Pons (tissue), 1 donor: ENCODE data around the gene PCDHGB5.
"Not testable (repeated sequence)": the region's sequence is repeated elsewhere in the genome, so short reads cannot be mapped to it uniquely, and the experiment has no call there.

Source experiments
- DNase-seq: peaks from one replicate; pipeline ENCODE4 v3.0.0-alpha.2; 2016; ENCODE audit warnings: low spot score

The PCDHGB5 gene

GRCh38 chr5:141397756-141398551, at the start of gene PCDHGB5:
TSS of gene PCDHGB5 (plus strand) at chr5:141397947. CDS start at chr5:141398128, 181 bp downstream.
- not testable (repeated sequence) for DNase-seq

DNA sequence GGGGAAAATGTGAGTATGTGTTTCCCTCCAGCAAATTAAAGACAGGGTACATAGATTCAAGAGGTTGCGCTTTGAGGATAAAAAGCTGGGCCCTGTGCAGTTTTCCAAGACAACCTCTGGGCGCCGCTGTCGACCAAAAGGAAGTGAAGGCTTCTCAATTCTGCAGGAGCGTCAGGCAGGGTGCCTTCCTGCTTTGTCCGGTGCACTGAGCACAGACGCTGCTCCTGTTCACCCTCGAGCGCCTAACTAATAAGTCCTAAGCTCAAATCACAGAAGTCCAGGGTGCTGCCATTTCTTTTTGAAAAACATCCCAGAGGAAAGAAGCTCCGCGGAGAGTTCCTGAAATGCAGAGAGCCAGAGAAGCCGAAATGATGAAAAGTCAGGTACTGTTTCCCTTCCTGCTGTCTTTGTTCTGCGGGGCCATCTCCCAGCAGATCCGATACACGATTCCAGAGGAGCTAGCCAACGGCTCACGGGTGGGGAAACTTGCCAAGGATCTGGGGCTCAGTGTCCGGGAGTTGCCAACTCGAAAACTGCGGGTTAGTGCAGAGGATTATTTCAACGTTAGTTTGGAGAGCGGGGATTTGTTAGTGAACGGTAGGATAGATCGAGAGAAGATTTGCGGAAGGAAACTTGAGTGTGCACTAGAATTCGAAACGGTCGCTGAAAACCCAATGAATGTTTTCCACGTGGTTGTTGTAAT, 47.7 kb upstream of the PCDHGB5 start, which contains the start of gene PCDHGB1:
Gene PCDHGB1, plus strand, starts transcription at position 183 of the 703 bp plus-strand sequence. Its CDS starts 162 bp downstream, at position 345.
- DNase-seq = peak; percentile 15

DNA sequence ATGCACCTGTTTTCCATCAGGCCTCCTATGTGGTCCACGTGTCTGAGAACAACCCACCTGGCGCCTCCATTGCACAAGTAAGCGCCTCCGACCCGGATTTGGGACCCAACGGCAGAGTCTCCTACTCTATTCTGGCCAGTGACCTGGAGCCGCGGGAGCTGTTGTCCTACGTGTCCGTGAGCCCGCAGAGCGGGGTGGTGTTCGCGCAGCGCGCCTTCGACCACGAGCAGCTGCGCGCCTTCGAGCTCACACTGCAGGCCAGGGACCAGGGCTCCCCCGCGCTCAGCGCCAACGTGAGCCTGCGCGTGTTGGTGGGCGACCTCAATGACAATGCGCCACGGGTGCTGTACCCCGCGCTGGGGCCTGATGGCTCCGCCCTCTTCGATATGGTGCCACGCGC, 46.2 kb upstream of the PCDHGB5 start:
- no peak for DNase-seq

GRCh38 chr5:141354900-141355469, 42.8 kb upstream of the PCDHGB5 start, which contains the start of gene PCDHGA4:
TSS of gene PCDHGA4 (plus strand) at chr5:141355021. CDS start at chr5:141355108, 87 bp downstream.
- no peak for DNase-seq

- DNase-seq = no peak
These were observed 42.1 kb upstream of the PCDHGB5 start for GRCh38 chr5:141355641-141356040.

GRCh38 chr5:141356133-141356532, 41.6 kb upstream of the PCDHGB5 start:
- no peak for DNase-seq

GRCh38 chr5:141356950-141357349, 40.8 kb upstream of the PCDHGB5 start:
- no peak for DNase-seq

DNA sequence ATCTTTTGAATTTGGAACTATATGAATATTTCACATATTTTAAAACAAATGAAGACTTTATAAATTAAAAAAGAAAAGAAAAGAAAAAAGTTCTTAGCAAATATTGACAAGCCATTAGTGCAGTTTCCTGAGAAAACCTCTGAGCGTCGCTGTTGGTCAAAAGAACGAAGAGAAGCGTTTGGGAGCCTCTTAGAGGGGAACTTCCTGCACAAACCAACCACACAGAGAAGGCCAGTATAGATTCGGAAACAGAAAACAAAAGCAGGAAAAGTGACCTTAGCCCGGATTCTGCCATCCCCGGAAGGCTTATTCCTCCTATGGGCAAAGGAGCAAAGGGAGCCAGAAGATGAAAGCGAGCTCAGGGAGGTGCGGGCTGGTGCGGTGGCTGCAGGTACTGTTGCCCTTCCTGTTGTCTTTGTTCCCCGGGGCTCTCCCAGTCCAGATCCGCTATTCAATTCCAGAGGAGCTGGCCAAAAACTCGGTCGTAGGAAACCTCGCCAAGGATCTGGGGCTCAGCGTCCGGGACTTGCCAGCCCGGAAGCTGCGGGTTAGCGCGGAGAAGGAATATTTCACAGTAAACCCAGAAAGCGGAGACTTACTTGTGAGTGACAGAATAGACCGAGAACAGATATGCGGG, 37.8 kb upstream of the PCDHGB5 start, which contains the start of gene PCDHGB2:
Gene PCDHGB2, plus strand, starts transcription at position 205 of the 637 bp plus-strand sequence. Its CDS starts 142 bp downstream, at position 347.
- DNase-seq = peak; percentile 30

GRCh38 chr5:141360685-141361084, 37.1 kb upstream of the PCDHGB5 start:
- DNase-seq = no peak

- DNase-seq = no peak
These were observed 35.0 kb upstream of the PCDHGB5 start for GRCh38 chr5:141362719-141363118.

- DNase-seq = no peak
These were observed 33.6 kb upstream of the PCDHGB5 start, which contains the start of gene PCDHGA5 for GRCh38 chr5:141363952-141364660. TSS of gene PCDHGA5 (plus strand) at chr5:141364162. CDS start at chr5:141364331, 169 bp downstream.

- DNase-seq = no peak
These were observed 31.5 kb upstream of the PCDHGB5 start for GRCh38 chr5:141366016-141366896.

DNA sequence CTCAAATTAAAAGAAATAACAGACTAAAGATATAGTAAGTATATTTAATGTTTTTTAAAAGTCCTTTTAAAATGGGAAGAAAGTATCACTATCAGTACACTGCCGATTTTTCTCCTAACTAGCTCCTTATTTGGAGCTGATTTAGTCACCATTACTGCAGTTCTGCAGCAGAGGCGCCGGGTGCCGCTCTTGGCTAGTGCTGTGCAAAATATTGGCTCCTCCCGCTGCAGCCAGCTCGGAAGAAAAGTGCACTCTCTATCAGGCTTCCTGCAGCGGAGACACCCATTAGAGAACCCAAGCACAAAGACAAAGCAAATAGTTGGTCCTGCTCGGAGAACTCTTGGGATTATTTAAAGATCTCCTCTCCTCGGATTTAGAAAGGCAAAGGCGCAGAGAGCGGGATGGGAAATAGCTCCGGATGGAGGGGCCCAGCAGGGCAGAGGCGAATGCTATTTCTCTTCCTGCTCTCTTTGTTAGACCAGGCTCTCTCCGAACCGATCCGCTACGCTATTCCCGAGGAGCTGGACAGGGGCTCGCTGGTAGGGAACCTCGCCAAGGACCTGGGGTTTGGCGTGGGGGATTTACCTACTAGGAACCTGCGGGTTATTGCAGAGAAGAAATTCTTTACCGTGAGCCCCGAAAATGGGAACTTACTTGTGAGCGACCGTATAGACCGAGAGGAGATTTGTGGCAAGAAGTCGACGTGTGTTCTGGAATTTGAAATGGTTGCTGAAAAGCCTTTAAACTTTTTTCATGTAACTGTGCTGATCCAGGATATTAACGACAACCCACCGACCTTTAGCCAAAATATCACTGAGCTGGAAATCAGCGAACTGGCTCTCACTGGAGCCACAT, 27.5 kb upstream of the PCDHGB5 start, which contains the start of gene PCDHGB3:
Gene PCDHGB3, plus strand, starts transcription at position 249 of the 855 bp plus-strand sequence. Its CDS starts 153 bp downstream, at position 402.
- DNase-seq = no peak

- no peak for DNase-seq
These were observed 25.9 kb upstream of the PCDHGB5 start for GRCh38 chr5:141371572-141372475.

DNA sequence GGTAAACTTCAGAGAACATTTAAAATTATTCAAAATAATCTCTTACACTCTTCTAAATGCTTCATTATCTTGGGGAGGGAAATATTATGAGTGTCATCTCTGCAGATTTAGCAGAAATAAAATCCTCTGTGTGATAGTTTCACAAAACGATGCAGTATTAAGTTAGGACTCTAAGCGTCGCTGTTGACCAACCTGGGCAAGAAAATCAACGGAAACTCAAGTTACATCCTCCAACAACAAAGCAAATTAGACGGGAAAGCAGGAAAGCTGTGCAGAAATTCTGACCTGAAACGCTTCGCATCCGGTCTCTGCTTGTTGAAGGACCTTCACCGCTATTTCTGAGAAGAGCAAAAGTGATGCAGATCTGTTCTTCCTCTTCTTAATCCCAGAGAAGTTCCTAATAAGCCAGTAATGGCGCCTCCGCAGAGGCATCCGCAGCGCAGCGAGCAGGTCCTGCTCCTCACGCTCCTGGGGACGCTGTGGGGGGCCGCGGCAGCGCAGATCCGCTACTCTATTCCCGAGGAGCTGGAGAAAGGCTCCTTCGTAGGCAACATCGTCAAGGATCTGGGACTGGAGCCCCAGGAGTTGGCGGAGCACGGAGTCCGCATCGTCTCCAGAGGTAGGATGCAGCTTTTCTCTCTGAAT, 24.0 kb upstream of the PCDHGB5 start, which contains the start of gene PCDHGA6:
Gene PCDHGA6, plus strand, starts transcription at position 219 of the 645 bp plus-strand sequence. Its CDS starts 193 bp downstream, at position 412.
- no peak for DNase-seq

- no peak for DNase-seq
These were observed 23.1 kb upstream of the PCDHGB5 start for GRCh38 chr5:141374627-141375026.

- DNase-seq = not testable (repeated sequence)
These were observed 22.1 kb upstream of the PCDHGB5 start for GRCh38 chr5:141375444-141376155.
